BE2C (cell line): ENCODE measurements around the gene CD3E.

ENCODE experiments used
- DNase-seq: peaks from one replicate; pipeline ENCODE4 v3.0.0-alpha.2; 2020
- H3K27me3 ChIP-seq: fragments of 250-450 bp; sonication (Bioruptor Pico); 2 replicates; pipeline ENCODE4 v1.5.1; 2020; ENCODE audit warnings: mild to moderate bottlenecking
- H3K36me3 ChIP-seq: fragments of 250-450 bp; sonication (Bioruptor Pico); 2 replicates; pipeline ENCODE4 v1.5.1; 2020; ENCODE audit warnings: mild to moderate bottlenecking
- H3K4me1 ChIP-seq: fragments of 250-450 bp; sonication (Bioruptor Pico); 2 replicates; pipeline ENCODE4 v1.5.1; 2020
- H3K4me3 ChIP-seq: 2 replicates; pipeline ENCODE4 v1.5.1; 2011; ENCODE audit warnings: low read depth, low read length
- H3K9me3 ChIP-seq: fragments of 250-450 bp; sonication (Bioruptor Pico); 2 replicates; pipeline ENCODE4 v1.5.1; 2020
- CTCF ChIP-seq: IDR thresholded peaks from 2 replicates; pipeline ENCODE4 v1.5.1; 2012; ENCODE audit warnings: mild to moderate bottlenecking, low read depth, low read length

Gene CD3E

GRCh38 chr11:118318124-118318523 is 13.6 kb downstream of the CD3E start:
- no peaks in the 10 kb centered on the region for H3K9me3 ChIP-seq
- peaks cover 8% of the 10 kb centered on the region for H3K27me3 ChIP-seq
- H3K4me3 ChIP-seq: no peak overlapping the region
- TF ChIP-seq CTCF: no peak
- DNase-seq: no peak
- H3K4me1 ChIP-seq: no peaks in the 10 kb centered on the region
- H3K36me3 ChIP-seq: no peaks in the 10 kb centered on the region

GRCh38 chr11:118318581-118319336 is 14.2 kb downstream of the CD3E start:
- no peaks in the 10 kb centered on the region for H3K4me1 ChIP-seq
- no peaks in the 10 kb centered on the region for H3K9me3 ChIP-seq
- no peak for DNase-seq
- no peak overlapping the region for H3K4me3 ChIP-seq
- peaks cover 6% of the 10 kb centered on the region for H3K27me3 ChIP-seq
- TF ChIP-seq CTCF: no peak
- H3K36me3 ChIP-seq: no peaks in the 10 kb centered on the region

DNA sequence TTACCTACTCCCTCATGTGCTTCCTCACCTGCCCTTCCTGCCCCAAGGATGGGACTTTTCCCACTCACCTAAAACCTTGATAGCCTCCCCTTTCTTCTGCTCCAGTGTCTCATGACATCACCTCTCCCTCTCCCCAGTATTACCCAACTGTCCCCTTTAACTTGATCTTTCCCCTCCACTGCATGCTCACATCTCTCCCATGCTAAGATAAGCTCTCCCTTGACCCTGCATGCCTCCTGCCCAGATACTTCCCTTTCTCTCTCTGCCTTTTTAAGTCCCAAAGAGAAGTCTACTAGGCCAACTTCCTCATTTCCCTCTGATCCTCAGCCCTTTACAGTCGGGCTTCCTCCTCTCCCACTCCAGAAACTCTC is 14.8 kb downstream of the CD3E start:
- H3K9me3 ChIP-seq: no peaks in the 10 kb centered on the region
- no peak overlapping the region for H3K4me3 ChIP-seq
- H3K36me3 ChIP-seq: no peaks in the 10 kb centered on the region
- no peak for DNase-seq
- 0 out of 2 replicates have a peak, but pooled peaks cover 4% of the 10 kb centered on the region for H3K27me3 ChIP-seq
- no peaks in the 10 kb centered on the region for H3K4me1 ChIP-seq
- no peak for TF ChIP-seq CTCF

- DNase-seq: no peak
- Histone ChIP-seq H3K4me3 (no peak overlapping the region), H3K4me1 (no peaks in the 10 kb centered on the region), H3K36me3 (no peaks in the 10 kb centered on the region), H3K9me3 (no peaks in the 10 kb centered on the region), H3K27me3 (no peaks in the 10 kb centered on the region)
- TF ChIP-seq CTCF: no peak
Observed at GRCh38 chr11:118320515-118320914, 16.0 kb downstream of the CD3E start.

- Histone ChIP-seq H3K4me3 (no peak overlapping the region), H3K9me3 (no peaks in the 10 kb centered on the region), H3K27me3 (no peaks in the 10 kb centered on the region), H3K4me1 (no peaks in the 10 kb centered on the region), H3K36me3 (no peaks in the 10 kb centered on the region)
- no peak for TF ChIP-seq CTCF
- no peak for DNase-seq
Observed at GRCh38 chr11:118321386-118322082, 17.0 kb downstream of the CD3E start.

DNA sequence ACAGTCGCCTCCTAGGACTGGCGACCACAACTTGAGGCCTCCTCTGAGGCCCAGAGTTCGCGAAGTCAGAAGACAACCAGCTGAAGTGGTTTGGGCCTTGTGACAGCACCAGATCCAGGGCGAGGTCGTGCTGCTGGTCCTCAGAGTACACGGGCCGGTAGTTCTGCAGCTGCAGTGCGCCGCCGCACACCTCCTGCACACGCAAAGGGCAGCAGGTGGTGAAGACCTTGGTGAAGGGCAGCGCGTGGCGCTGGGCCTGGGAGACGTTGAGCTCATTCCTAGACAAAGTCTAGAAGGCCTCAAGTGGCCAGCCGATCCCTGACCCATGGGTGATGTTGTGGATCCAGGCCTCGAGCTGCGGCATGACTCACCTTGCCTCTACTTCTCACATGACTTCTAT is 18.2 kb downstream of the CD3E start:
- no peaks in the 10 kb centered on the region for H3K9me3 ChIP-seq
- H3K27me3 ChIP-seq: peaks cover 2% of the 10 kb centered on the region; the same call in 1 of the 2 replicates
- H3K36me3 ChIP-seq: no peaks in the 10 kb centered on the region
- no peak overlapping the region for H3K4me3 ChIP-seq
- H3K4me1 ChIP-seq: no peaks in the 10 kb centered on the region
- no peak for DNase-seq
- TF ChIP-seq CTCF: no peak
